Fibroblast of the aortic adventitia (primary cell): ENCODE results near the gene PYGO2. TPM values are rescaled to one million over a fixed set of nuclear protein-coding genes. Genes with fewer than 3 reads are reported as not detected.
"Not testable (repeated sequence)": the region's sequence is repeated elsewhere in the genome, so short reads cannot be mapped to it uniquely, and the experiment has no call there.

ENCODE experiments used
- DNase-seq: peaks from one replicate; pipeline ENCODE4 v3.0.0-alpha.2; 2010; ENCODE audit warnings: low read depth
- H3K4me3 ChIP-seq: 2 replicates; pipeline ENCODE4 v1.5.1; 2011; ENCODE audit warnings: low read depth, mild to moderate bottlenecking, control low read depth, low read length, moderate library complexity
- CTCF ChIP-seq: IDR thresholded peaks from 2 replicates; pipeline ENCODE4 v1.5.1; 2011; ENCODE audit warnings: mild to moderate bottlenecking, low read length, control low read depth, inconsistent platforms; ENCODE audit not compliant: insufficient read depth
- small RNA-seq: library from RNA; depleted of rRNA; stranded (forward); fragments of <200 nt; gene quantifications from one replicate; pipeline ENCODE3, GENCODE V24; 2012
- total RNA-seq: library from RNA; depleted of rRNA; stranded (reverse); fragments of >200 nt; gene quantifications from 2 replicates; pipeline ENCODE4 v1.2.3, GENCODE V29; 2012; ENCODE audit warnings: low replicate concordance

The PYGO2 gene
- total RNA-seq, 1 donor = 18.0 TPM

DNA sequence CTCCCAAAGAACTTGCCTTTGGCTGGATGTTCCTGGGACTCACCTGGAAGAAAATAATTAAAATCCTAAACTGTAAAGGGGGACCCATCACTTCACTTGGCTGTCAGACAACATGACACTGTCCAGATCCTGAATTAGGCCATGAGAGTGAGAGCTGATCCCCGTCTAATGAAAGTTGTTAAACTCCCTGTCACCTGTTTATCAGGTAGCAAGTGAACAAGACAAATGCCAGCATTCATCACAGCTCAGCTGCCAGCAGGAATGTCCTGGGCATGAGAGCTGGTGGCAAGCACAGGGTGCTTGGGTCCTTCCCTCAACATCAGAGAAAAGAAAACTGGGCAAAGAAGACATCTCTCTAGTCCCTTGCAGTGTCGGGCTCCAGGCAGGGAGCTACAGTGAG is 48.8 kb downstream of the PYGO2 start:
- no peak overlapping the region for H3K4me3 ChIP-seq
- TF ChIP-seq CTCF = no peak
- DNase-seq = no peak

DNA sequence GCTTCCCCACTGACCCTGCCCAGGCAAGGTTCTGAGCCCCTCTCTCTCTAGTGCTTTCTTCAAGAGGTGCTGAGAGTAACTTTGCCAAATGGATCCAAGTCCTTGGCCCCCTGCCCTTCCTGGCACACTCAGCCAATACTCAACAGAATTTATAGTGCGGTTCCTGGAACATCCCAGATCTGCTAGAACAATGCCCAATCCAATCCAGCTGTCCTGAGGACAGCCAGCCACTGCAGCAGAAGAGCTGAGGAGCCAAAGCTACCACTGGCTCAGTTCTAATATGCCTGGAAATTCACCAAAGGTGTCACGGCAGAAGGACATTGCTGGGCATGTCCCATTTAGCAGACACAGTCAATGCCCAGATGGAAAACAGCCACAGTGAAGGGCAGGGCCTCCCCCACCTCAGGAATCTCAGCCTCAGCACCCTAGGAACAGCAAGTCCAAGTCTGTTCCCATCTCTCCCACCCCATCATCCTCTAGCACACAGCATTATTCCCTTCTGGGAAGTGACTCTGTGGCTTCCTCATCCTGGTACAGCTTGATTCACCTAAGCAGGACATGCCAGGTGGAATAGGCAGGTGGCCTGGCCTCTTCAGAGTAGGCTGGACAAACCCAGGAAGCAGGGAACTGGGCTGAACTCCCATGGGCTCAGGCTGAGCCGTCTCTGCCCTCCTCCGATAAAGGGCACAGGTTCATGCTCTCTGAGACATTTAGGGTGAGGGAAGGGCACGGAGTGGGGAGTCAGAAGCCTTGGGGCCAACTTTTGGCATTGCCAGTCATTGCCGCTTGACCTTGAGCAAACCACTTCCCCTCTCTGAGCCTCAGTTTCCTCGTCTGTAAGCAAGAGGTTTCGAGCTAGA is 49.7 kb downstream of the PYGO2 start:
- DNase-seq = no peak
- H3K4me3 ChIP-seq = no peak overlapping the region
- TF ChIP-seq CTCF = no peak

GRCh38 chr1:154910851-154911250 is 50.7 kb downstream of the PYGO2 start:
- H3K4me3 ChIP-seq = no peak overlapping the region
- DNase-seq = no peak
- no peak for TF ChIP-seq CTCF

- DNase-seq = no peak
- TF ChIP-seq CTCF = no peak
- no peak overlapping the region for H3K4me3 ChIP-seq
Measured at GRCh38 chr1:154908937-154909336, 52.6 kb downstream of the PYGO2 start.

- not testable (repeated sequence) for DNase-seq, H3K4me3 ChIP-seq
Measured at GRCh38 chr1:154908129-154908528, 53.5 kb downstream of the PYGO2 start.

Small RNAs within 50 kb of the gene (small RNA-seq; reads per million reads assigned to genes)
- gene MIR4258 = not detected
- not detected for gene RF00017

Other genes starting within 250 kb of the PYGO2 start
- 0.09 and 0.25 TPM in 2 replicates for gene KCNN3, start 91.5 kb downstream of the PYGO2 start, total RNA-seq
- gene PMVK, start 25.1 kb downstream of the PYGO2 start, total RNA-seq = 11.7 and 20.7 TPM in 2 replicates
- gene PBXIP1, start 5.7 kb downstream of the PYGO2 start, total RNA-seq = 36.2 and 122 TPM in 2 replicates
- gene SHC1, start 9.0 kb upstream of the PYGO2 start, total RNA-seq = 111 and 167 TPM in 2 replicates
- gene CKS1B, start 12.9 kb upstream of the PYGO2 start, total RNA-seq = 24.0 and 80.7 TPM in 2 replicates
- gene FLAD1, start 21.6 kb upstream of the PYGO2 start, total RNA-seq = 5.2 and 17.7 TPM in 2 replicates
- not detected in 2 replicates for gene LENEP, start 31.8 kb upstream of the PYGO2 start, total RNA-seq
- 14.0 and 15.4 TPM in 2 replicates for gene ZBTB7B, start 41.0 kb upstream of the PYGO2 start, total RNA-seq
- 0.09 TPM in 1 of 2 replicates, not detected in the other for gene DCST2, start 72.0 kb upstream of the PYGO2 start, total RNA-seq
- gene DCST1, start 72.0 kb upstream of the PYGO2 start, total RNA-seq = not detected in 2 replicates
- 39.0 and 69.9 TPM in 2 replicates for gene ADAM15, start 89.5 kb upstream of the PYGO2 start, total RNA-seq
- gene EFNA4, start 102.0 kb upstream of the PYGO2 start, total RNA-seq = 2.4 and 5.3 TPM in 2 replicates
- 0.90 TPM in 1 of 2 replicates, not detected in the other for gene EFNA3, start 117.1 kb upstream of the PYGO2 start, total RNA-seq
- 0.16 and 0.54 TPM in 2 replicates for gene EFNA1, start 166.1 kb upstream of the PYGO2 start, total RNA-seq
- 25.6 and 39.3 TPM in 2 replicates for gene SLC50A1, start 174.1 kb upstream of the PYGO2 start, total RNA-seq
- 26.1 and 46.3 TPM in 2 replicates for gene DPM3, start 178.7 kb upstream of the PYGO2 start, total RNA-seq
- 29.8 and 100 TPM in 2 replicates for gene KRTCAP2, start 211.5 kb upstream of the PYGO2 start, total RNA-seq
- gene TRIM46, start 212.1 kb upstream of the PYGO2 start, total RNA-seq = 5.2 and 13.2 TPM in 2 replicates
- gene THBS3, start 246.1 kb upstream of the PYGO2 start, total RNA-seq = 29.3 and 41.1 TPM in 2 replicates
- 13.7 and 26.1 TPM in 2 replicates for gene MTX1, start 246.9 kb upstream of the PYGO2 start, total RNA-seq